ENCODE measurements around the gene LRWD1.

DNA sequence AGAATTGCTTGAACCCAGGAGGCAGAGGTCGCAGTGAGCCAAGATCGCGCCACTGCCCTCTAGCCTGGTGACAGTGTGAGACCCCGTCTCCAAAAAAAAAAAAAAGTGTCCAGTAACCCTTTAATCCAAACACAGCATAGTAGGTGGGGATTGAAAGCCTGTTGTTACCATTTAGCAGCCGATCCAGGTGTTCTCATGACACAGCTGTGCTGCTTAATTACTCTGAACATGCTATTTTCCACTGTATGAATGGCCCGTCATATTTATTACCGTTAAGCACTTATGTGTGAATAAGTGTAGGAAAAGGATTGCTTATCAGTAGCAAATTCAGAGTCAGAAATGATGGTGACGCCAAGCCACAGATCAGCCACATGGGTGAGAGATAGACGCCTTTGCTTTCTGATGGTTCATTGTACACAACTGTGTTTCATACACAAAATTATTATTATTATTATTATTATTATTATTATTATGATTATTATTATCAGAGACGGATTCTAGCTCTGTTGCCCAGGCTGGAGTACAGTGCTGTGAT lies 43.0 kb upstream of the LRWD1 start:
- TF ChIP-seq, protein P1, sequence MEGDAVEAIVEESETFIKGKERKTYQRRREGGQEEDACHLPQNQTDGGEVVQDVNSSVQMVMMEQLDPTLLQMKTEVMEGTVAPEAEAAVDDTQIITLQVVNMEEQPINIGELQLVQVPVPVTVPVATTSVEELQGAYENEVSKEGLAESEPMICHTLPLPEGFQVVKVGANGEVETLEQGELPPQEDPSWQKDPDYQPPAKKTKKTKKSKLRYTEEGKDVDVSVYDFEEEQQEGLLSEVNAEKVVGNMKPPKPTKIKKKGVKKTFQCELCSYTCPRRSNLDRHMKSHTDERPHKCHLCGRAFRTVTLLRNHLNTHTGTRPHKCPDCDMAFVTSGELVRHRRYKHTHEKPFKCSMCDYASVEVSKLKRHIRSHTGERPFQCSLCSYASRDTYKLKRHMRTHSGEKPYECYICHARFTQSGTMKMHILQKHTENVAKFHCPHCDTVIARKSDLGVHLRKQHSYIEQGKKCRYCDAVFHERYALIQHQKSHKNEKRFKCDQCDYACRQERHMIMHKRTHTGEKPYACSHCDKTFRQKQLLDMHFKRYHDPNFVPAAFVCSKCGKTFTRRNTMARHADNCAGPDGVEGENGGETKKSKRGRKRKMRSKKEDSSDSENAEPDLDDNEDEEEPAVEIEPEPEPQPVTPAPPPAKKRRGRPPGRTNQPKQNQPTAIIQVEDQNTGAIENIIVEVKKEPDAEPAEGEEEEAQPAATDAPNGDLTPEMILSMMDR (IDR thresholded peaks at IDR 0.05) = no peak
- TF ChIP-seq POLR2A (IDR thresholded peaks at IDR 0.05) = no peak
